Pancreas (tissue), 10 donors: ENCODE data around the gene ZNF697. TPM values are rescaled to one million over a fixed set of nuclear protein-coding genes. Genes with fewer than 3 reads are reported as not detected.
"Not testable (repeated sequence)": the region's sequence is repeated elsewhere in the genome, so short reads cannot be mapped to it uniquely, and the experiment has no call there.

Experiments used
- ATAC-seq, 4 donors: fragments of 200-7000 bp; cut with Tn5 transposase; one replicate each; pipeline versions ENCODE4 v1.8.0 to v1.9.1; 2020; ENCODE audit warnings: mild to moderate bottlenecking in 4 of 4, moderate library complexity in 4 of 4
- DNase-seq, 6 donors: peaks; one replicate each; pipeline ENCODE4 v3.0.0-alpha.2; 2020
- FAIRE-seq: peaks from 2 replicates; lab custom pipeline; 2012; peaks lifted over from hg19 to GRCh38; lab: Jason Lieb, UNC
- H3K27ac ChIP-seq, 4 donors: fragments of 200-600 bp; sonication (generic); 1 replicate in 3 of 4; 2 replicates in 1 of 4; pipeline versions ENCODE4 v1.5.0 to v1.8.0; 2020
- H3K27me3 ChIP-seq, 4 donors: fragments of 200-600 bp; one replicate each; pipeline ENCODE4 v1.8.0; 2021
- H3K36me3 ChIP-seq, 3 donors: fragments of 200-600 bp; sonication (generic) in 1 of 3; one replicate each; pipeline versions ENCODE4 v1.5.0 to v1.8.0; 2020 to 2021
- H3K4me1 ChIP-seq, 3 donors: fragments of 200-600 bp; one replicate each; pipeline ENCODE4 v1.8.0; 2021
- H3K4me3 ChIP-seq, 4 donors: fragments of 200-600 bp; sonication (generic) in 2 of 4; one replicate each; pipeline versions ENCODE4 v1.5.0 to v1.8.0; 2020 to 2021
- H3K9me3 ChIP-seq, 4 donors: fragments of 200-600 bp; one replicate each; pipeline ENCODE4 v1.8.0; 2021
- CTCF ChIP-seq, 4 donors: fragments of 200-600 bp; sonication (generic) in 3 of 4; IDR thresholded peaks; one replicate each; pipeline versions ENCODE4 v1.5.0 to v1.8.0; 2021; ENCODE audit warnings: antibody characterized with exemption in 4 of 4
- WGBS, 2 donors: extraction: QIAGEN DNeasy Blood & Tissue Kit; methylation state at CpG; one replicate each; pipeline ENCODE4 v1.1.7; 2013; 5-methylcytosine and 5-hydroxymethylcytosine counted together
- intact Hi-C, 3 donors: fragments of 100-400 bp; cut with DNase I; formaldehyde crosslinking; loops; one replicate each; pipeline versions ENCODE4 v1.11.1 to v1.14.2; 2022
- polyA plus RNA-seq, 2 donors: library from polyadenylated mRNA; stranded (reverse); fragments of 200-250 nt; gene quantifications; one replicate each; pipeline ENCODE4 v1.2.3, GENCODE V29; 2013
- total RNA-seq, 6 donors: library from RNA; stranded (reverse); fragmentation: NEBNext Ultra II Directional in 4 of 6; extraction: Animal tissue kit (Norgen Biotek cat#: 25700) in 4 of 6; gene quantifications; one replicate each; pipeline versions ENCODE4 v1.2.1 to v1.2.4, GENCODE V29; 2021 to 2023
- donor health status: healthy with polysubstance abuse.
- donor health status: DM: no; HTN: no; CAD: no; lungs with moderate emphysema.
- donor health status: DM: no; HTN: no; CAD: no.
- donor health status: control.
- donor health status: control.
- donor health status: Bipolar disorder and iron deficiency.
- donor health status: DM: yes; HTN: yes; CAD: no.
- donor health status: DM: no; HTN: no; CAD: no.
- donor health status: DM: no; HTN: no; CAD: no.
- donor health status: DM: yes; HTN: yes; CAD: no.

The ZNF697 gene
- total and polyA plus RNA-seq, 8 donors, result 1.3 to 5.9 (median 3.1) TPM

GRCh38 chr1:119603695-119604094 lies 44.4 kb downstream of the ZNF697 start:
- Histone ChIP-seq H3K27me3 (no peaks in the 10 kb centered on the region), H3K36me3 (no peaks in the 10 kb centered on the region), H3K4me1 (no peaks in the 10 kb centered on the region), H3K9me3 (no peaks in the 10 kb centered on the region), H3K27ac (no peak overlapping the region), H3K4me3 (no peak overlapping the region)
- ATAC-seq, result no peak
- no peak for FAIRE-seq
- WGBS, 2 donors, result 89 to 95% methylated on average over 6 of the region's 6 CpGs
- intact Hi-C loops, result no loop called here
- DNase-seq, result no peak
- TF ChIP-seq CTCF (IDR thresholded peaks at IDR 0.05), result no peak

GRCh38 chr1:119603241-119603640 lies 44.8 kb downstream of the ZNF697 start:
- H3K4me3 ChIP-seq, H3K27ac ChIP-seq, H3K27me3 ChIP-seq, H3K9me3 ChIP-seq, H3K4me1 ChIP-seq, ATAC-seq, FAIRE-seq, intact Hi-C loops, DNase-seq, H3K36me3 ChIP-seq: not testable (repeated sequence)
- 92 to 99% methylated on average over 3 of the region's 3 CpGs for WGBS, 2 donors

GRCh38 chr1:119602789-119603188 lies 45.3 kb downstream of the ZNF697 start:
- H3K4me3 ChIP-seq, FAIRE-seq, H3K27me3 ChIP-seq, H3K36me3 ChIP-seq, H3K27ac ChIP-seq, H3K4me1 ChIP-seq, ATAC-seq, DNase-seq, H3K9me3 ChIP-seq, intact Hi-C loops: not testable (repeated sequence)
- 69 to 75% methylated on average over 3 of the region's 3 CpGs for WGBS, 2 donors

GRCh38 chr1:119602169-119602568 lies 45.9 kb downstream of the ZNF697 start:
- FAIRE-seq (no peak), ATAC-seq (no peak), DNase-seq (no peak)
- H3K4me1 ChIP-seq, result no peaks in the 10 kb centered on the region
- 78 to 86% methylated on average over 2 of the region's 2 CpGs for WGBS, 2 donors
- no peak overlapping the region for H3K27ac ChIP-seq
- no peaks in the 10 kb centered on the region for H3K36me3 ChIP-seq
- no peaks in the 10 kb centered on the region for H3K9me3 ChIP-seq
- intact Hi-C loops, result no loop called here
- no peaks in the 10 kb centered on the region for H3K27me3 ChIP-seq
- H3K4me3 ChIP-seq, result no peak overlapping the region
- no peak for TF ChIP-seq CTCF (IDR thresholded peaks at IDR 0.05)

- ATAC-seq (no peak), DNase-seq (no peak), FAIRE-seq (no peak)
- 80 to 81% methylated on average over 1 of the region's 1 CpG for WGBS, 2 donors
- no peaks in the 10 kb centered on the region for H3K9me3 ChIP-seq
- intact Hi-C loops, result no loop called here
- H3K27ac ChIP-seq, result no peak overlapping the region
- H3K27me3 ChIP-seq, result no peaks in the 10 kb centered on the region
- TF ChIP-seq CTCF (IDR thresholded peaks at IDR 0.05), result no peak
- H3K4me1 ChIP-seq, result no peaks in the 10 kb centered on the region
- H3K4me3 ChIP-seq, result no peak overlapping the region
- H3K36me3 ChIP-seq, result no peaks in the 10 kb centered on the region
Measured at GRCh38 chr1:119600976-119601375, 47.1 kb downstream of the ZNF697 start.

GRCh38 chr1:119600561-119600960 lies 47.5 kb downstream of the ZNF697 start:
- H3K4me3 ChIP-seq, result no peak overlapping the region
- intact Hi-C loops, result no loop called here
- no peaks in the 10 kb centered on the region for H3K9me3 ChIP-seq
- no peak for TF ChIP-seq CTCF (IDR thresholded peaks at IDR 0.05)
- H3K36me3 ChIP-seq, result no peaks in the 10 kb centered on the region
- H3K4me1 ChIP-seq, result no peaks in the 10 kb centered on the region
- H3K27ac ChIP-seq, result no peak overlapping the region
- FAIRE-seq (no peak), DNase-seq (no peak), ATAC-seq (no peak)
- 93% methylated on average over 4 of the region's 4 CpGs for WGBS, 2 donors
- no peaks in the 10 kb centered on the region for H3K27me3 ChIP-seq
